Activated T-cell treated with anti-CD3 and anti-CD28 coated beads for 24 hours (primary cell): Measurements from ENCODE around the gene KRT80.
A peak's percentile ranks its signal among the peaks of the same experiment; 100 is the strongest.

Source experiments
- DNase-seq: peaks from one replicate; pipeline ENCODE4 v3.0.0-alpha.2; 2020; ENCODE audit warnings: low read depth

The KRT80 gene

DNA sequence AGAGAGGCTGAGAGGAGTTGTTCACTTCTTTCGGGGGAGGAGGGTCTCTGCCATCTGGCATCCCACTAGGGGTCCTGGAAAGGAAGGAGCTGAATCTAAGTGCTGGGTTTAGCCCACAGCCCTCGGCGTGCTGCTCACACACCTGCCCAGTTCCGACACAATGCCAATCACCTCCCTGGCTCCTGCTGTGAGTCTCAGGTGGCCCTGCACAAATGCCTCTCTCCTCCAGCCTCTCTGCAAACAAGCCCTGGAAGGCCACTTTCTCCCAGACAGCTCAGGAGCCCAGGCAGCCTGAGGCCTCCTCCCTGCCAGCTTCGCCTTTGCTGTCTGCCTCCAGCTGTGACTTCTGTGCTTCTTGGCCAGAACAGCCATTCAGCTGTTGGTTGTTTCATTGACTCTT is 61.1 kb downstream of the KRT80 start:
- no peak for DNase-seq

GRCh38 chr12:52127683-52128450 is 63.9 kb downstream of the KRT80 start:
- no peak for DNase-seq

DNA sequence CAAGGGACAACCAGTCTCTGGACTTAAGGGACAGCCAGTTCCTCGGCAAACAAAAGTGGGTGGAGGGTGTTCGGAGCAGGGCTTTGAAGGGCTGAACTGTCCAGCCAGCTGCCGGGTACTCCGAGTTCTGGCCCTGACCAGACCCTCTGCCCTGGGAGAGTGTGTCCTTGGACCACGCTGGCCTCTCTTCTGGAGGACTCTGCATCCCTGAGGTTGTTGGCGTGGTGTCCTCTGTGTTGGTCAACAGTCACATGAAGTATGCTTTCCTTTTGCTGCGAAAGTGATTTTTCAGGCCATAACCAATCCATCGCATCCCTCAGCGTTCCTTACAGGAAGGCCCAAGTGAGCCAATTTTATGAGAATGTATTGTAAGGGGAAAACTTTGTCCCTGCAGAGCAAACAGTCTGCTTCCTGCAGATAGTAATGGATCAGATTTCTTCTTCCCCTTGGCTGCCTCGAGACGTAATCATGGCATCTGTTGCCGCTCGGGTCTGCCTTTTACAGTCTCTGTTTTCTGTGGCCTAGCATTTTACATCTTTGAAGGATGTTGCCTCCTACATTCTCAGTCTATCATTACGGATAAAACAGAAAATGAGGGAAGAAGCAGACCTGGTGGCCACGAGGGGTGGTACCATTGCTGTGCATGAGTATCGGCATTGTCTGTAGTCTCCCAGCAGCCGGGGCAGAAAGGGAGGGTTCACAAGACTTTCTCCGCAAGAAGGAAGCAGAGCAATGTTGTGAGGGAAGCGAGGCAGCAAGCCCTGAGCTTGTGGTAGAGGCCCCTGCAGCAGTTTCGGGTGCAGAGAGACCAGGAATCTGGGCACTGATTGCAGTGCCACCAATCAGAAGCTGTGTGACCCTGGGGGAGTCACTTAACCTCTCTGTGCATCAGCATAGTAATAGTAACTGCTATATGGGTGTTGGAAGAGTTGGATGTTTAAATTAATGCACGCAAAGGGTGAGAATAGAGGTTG is 64.9 kb downstream of the KRT80 start:
- no peak for DNase-seq

DNA sequence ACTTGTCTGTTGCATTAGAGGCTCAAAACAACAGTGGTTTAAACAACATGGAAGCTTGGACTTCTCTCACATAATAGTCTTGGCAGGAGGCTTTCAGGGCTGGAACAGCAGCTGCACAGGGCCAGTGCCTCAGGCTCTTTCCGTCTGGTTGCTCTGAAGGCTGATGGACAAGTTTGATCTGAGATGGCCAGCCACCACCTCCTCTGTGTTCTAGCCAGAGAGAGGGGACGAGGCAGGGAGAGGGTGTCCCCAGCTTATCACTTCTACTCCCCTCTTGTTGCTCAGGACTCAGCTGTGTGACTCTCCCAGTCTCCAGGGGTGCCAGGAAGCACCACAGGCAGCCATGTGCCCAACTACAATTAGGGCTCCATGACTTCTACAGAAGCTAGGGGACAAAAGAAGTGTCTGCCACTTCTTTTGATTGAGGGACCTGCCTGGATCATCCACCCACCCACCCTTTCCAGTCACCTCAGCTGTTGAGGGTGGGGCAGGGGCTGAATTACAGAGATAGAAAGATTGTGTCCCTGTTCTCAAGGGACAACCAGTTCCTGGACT is 65.7 kb downstream of the KRT80 start:
- DNase-seq = no peak

DNA sequence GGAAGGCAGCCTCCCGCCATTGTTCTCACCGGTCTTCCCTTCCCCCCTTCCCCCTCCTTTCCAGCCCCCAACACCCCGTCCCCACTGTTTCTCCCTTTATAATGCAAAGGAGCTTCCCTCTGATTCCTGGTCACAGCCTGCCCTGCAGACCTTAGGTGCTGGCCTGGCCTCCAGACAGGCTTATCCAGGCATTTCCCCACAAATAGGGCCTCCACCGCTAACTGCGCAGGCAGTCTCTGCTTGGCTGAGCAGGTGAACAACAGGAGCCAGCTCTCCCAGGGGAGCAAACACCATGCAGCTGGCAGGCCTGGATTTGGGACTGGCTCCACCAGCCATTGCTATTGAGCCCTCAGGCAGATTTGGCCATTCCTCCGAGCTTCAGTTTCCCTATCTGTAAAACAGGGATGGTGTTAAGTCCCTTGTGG is 66.3 kb downstream of the KRT80 start:
- no peak for DNase-seq

DNA sequence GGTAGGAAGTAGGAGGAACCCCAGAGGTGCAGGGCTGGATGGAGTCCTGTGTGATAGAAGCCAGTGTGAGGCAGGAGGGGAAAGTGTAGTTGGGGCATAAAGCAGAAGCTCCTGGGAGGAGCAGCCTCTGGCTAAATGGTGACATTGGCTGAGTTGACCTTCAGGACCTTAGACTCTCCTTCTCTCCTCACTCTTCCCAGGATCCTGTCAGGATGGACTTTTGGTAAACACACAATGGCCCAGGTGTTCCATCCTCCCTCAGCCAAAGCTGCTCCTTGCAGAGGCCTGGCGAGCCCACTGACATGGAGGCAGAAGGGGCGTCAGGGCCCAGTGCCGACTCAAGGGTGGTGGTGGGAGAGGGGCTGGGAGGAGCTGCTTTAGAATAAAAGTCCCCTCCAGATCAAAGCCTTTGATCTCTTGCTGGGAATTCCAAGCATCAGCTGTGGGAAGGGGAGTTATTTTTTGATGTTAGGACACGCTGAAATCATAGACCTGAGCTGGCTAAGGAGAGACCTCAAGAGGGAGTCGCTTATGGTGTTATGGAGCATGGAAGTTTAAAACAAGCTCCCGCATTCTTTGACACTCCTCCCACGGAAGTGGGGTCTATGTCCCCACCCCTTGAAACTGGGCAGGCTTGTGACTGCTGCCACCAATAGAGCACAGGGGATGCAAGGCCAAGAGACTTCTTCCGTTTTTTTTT is 68.2 kb downstream of the KRT80 start:
- no peak for DNase-seq

DNA sequence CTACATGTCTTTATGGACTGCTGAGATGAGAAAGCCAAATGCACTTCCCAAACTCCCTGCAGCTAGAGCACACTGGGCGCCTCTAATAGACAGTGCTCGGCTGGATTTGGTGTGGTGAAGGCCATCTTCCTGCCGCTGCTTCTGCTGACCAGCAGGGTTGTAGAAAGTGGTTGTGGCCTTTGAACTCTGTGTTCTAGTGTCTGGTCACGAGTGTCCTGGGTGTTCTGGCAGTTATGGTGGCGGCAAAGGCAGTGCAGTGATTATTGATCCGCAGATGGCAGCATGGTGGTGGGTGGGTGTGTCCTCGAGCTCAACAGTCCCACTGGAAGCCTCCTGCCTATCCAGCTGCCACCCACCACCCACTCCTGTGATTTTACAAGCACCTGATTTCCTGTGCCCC is 68.9 kb downstream of the KRT80 start:
- DNase-seq = no peak

DNA sequence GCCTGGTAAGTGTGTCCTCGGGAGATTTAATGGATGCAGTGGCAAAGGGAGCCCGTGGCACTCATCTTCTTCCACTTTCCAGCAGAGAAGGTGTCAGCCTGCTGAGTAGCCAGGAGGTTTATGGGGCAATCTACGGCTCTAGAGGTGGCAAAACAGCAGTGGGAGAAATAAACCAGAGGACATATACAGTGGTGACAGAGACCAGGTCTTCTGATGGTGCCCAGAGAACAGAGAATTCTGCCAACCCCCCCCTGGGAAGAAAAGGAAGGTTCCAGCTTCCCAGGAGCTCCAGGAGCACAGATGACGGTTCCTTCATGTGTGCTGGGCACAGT is 69.3 kb downstream of the KRT80 start:
- no peak for DNase-seq

DNA sequence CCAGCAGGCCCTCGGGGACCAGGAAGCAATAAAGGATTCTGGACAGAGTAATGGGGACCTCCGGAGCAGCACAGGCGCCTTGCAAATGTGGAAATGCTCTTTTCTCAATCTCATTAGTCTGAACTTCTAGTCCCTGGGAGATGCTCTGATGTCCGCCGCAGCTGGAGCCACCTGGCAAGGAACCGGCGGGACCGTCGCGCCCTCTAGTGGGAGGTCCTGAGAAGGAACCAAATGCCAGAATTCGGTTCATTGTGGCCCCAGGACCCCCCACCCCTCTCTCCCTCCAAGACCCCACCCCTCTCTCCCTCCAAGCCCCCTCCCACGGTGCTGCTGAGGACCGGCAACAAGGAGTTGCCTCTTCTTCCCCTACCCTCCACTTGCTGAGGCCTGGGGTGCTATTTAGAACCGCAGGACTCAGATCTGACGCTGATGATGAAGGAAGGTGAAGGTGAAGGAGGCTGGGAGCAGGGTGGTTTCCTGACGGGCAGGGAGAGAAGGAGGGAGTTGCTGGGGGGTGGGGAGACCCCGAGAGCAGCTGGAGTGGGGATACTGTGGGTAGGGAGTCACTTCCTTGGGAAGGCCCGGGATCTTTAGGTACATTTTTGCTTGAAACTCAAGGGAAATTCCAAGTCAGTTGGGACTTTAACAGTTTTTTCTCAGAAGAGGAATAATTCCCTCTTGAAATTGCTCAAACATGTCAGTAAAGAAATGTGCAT is 69.8 kb downstream of the KRT80 start:
- peak; percentile 54 for DNase-seq

- no peak for DNase-seq
These were observed 70.6 kb downstream of the KRT80 start for GRCh38 chr12:52120951-52121823.

DNA sequence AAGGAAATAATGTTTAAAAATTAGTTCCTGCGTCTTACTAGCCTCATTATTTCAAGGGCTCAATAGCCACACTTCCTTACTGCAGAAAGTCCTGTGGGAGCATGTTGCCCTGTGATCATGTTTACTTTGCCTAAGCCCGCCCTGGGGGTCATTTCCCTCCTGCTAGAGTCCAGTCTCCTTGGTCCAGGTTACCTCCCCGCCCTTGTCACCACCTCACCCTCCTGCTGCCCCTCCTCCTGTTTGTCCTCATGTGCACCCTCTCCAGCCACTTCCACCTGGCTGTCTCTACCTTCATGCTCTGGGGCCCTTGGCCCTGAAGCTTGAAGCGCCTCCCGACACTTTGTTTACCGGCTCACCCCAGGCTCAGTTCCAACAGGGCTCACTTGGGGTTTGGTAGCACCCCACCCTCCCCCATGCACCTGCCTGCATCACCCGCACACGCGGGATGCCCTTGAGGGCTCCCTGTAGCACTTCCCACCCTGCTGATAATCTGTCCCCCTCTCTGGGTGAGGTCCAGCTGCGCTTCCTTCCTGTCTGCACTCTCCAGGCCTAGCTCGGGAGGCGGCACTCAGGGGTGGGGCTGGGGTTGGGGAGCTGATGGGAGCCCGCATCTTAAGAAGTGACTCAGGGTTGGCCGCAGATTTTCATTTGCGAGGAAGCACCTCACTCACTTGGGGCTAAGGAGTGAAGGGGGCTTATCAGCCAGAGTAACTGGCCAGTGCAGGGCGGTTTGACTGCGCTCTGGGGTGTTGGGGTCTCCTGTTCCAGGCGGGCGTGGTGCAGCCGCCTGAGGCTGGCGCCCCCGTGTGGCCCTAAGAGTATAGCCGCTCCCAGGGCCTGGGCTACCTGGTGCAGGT is 72.2 kb downstream of the KRT80 start:
- DNase-seq = no peak
